GM12892 (cell line): ENCODE results near the gene CLECL1.

Experiments
- POLR2A ChIP-seq: IDR thresholded peaks from 2 replicates; pipeline ENCODE4 v1.6.1; 2011; ENCODE audit warnings: low read depth, low read length, control low read depth
- POLR2AphosphoS5 ChIP-seq: IDR thresholded peaks from 2 replicates; pipeline ENCODE4 v1.6.1; 2011; ENCODE audit warnings: low read depth, low read length, control low read depth
- TAF1 ChIP-seq: IDR thresholded peaks from 2 replicates; pipeline ENCODE4 v1.6.1; 2011; ENCODE audit warnings: low read depth, mild to moderate bottlenecking, control low read depth, low read length, borderline replicate concordance

DNA sequence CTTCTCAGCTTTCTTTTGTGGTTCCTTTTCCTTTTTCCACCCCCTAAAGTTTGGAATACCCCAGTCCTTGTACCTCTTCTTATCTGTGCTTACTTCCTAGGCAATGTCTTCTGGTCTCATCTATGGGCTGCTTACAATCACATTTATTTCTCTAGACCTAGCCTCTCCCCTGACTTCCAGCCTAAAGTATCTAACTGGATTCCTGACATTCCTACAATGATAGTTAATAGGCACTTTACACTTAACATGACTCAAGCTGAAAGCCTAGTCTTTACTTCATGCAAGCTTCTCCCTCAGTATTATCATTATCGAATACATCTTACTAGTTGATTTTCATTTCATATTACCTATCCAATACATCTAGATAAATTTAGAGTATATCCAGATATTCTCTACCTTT, 21.2 kb downstream of the CLECL1 start:
- TF ChIP-seq POLR2AphosphoS5 (no peak), POLR2A (no peak), TAF1 (no peak)
